DND-41 (cell line): Measurements from ENCODE around the gene CELF5.

ENCODE experiments used
- EZH2 ChIP-seq: IDR thresholded peaks from 3 replicates; pipeline ENCODE4 v1.6.1; 2012; ENCODE audit warnings: borderline replicate concordance, low read depth, mild to moderate bottlenecking, moderate library complexity, low read length, inconsistent platforms; ENCODE audit not compliant: severe bottlenecking
- TF ChIP-seq, protein P1 (sequence below): IDR thresholded peaks from 2 replicates; pipeline ENCODE4 v1.5.1; 2012; ENCODE audit warnings: borderline replicate concordance, low read length, moderate library complexity, mild to moderate bottlenecking; ENCODE audit not compliant: poor library complexity, severe bottlenecking; ENCODE audit errors: extremely low read depth

DNA sequence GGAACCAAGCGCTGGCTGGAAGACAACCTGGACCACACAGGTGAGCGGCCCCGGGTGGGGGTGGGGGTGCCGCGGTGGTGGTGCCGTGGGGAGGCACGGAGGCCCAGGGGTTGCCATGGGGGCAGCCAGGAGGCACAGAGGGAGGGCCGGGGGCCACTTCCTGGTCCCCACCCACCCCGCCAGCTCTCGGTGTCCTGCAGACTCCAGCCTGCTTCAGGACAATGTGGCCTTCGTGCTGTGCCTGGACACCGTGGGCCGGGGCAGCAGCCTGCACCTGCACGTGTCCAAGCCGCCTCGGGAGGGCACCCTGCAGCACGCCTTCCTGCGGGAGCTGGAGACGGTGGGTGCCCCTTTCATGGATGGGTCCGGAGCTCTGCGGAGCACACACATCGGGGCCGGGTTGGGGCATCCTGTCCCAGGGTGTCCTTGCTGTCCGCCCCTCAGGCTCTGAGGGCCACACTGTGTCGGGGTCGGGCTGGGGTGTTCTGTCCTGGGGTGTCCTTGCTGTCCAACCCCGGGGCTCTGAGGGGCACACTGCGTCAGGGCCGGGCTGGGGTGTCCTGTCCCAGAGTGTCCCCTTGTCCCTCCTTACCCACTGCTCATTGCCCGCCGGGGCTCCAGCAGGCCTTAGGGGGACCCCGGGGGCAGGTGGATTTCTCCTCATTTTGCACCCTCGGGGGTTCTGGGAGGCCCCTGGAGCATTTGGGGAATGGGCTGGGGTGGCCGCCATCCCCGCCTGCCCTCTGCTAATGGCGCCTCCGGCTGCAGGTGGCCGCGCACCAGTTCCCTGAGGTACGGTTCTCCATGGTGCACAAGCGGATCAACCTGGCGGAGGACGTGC, 20.4 kb upstream of the CELF5 start:
- TF ChIP-seq, protein P1, sequence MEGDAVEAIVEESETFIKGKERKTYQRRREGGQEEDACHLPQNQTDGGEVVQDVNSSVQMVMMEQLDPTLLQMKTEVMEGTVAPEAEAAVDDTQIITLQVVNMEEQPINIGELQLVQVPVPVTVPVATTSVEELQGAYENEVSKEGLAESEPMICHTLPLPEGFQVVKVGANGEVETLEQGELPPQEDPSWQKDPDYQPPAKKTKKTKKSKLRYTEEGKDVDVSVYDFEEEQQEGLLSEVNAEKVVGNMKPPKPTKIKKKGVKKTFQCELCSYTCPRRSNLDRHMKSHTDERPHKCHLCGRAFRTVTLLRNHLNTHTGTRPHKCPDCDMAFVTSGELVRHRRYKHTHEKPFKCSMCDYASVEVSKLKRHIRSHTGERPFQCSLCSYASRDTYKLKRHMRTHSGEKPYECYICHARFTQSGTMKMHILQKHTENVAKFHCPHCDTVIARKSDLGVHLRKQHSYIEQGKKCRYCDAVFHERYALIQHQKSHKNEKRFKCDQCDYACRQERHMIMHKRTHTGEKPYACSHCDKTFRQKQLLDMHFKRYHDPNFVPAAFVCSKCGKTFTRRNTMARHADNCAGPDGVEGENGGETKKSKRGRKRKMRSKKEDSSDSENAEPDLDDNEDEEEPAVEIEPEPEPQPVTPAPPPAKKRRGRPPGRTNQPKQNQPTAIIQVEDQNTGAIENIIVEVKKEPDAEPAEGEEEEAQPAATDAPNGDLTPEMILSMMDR = no peak
- no peak for TF ChIP-seq EZH2
